ENCODE data around the gene MICAL2.

The MICAL2 gene

GRCh38 chr11:12235553-12235946 is 125.2 kb downstream of the MICAL2 start:
- peak in 1 of 2 experiments; percentile 44 for DNase-seq

- DNase-seq = peak; percentile 21 to 28
These were observed 125.8 kb downstream of the MICAL2 start for GRCh38 chr11:12235947-12236743.

- DNase-seq = no peak
These were observed 126.3 kb downstream of the MICAL2 start for GRCh38 chr11:12236744-12237101.

GRCh38 chr11:12237381-12237784 is 127.0 kb downstream of the MICAL2 start:
- DNase-seq = no peak

- DNase-seq = no peak
These were observed 128.0 kb downstream of the MICAL2 start for GRCh38 chr11:12238420-12238819.

GRCh38 chr11:12239396-12239795 is 129.0 kb downstream of the MICAL2 start:
- DNase-seq = no peak

- no peak for DNase-seq
These were observed 129.5 kb downstream of the MICAL2 start for GRCh38 chr11:12239804-12240371.

GRCh38 chr11:12240677-12241076 is 130.3 kb downstream of the MICAL2 start:
- DNase-seq = no peak

GRCh38 chr11:12241401-12241800 is 131.0 kb downstream of the MICAL2 start:
- no peak for DNase-seq

GRCh38 chr11:12241971-12242672 is 131.7 kb downstream of the MICAL2 start:
- DNase-seq = no peak

- DNase-seq = no peak
These were observed 132.6 kb downstream of the MICAL2 start for GRCh38 chr11:12242966-12243365.

- peak; percentile 38 to 67 for DNase-seq
These were observed 133.1 kb downstream of the MICAL2 start for GRCh38 chr11:12243486-12243885.

GRCh38 chr11:12243911-12244550 is 133.6 kb downstream of the MICAL2 start:
- no peak for DNase-seq

GRCh38 chr11:12245091-12245490 is 134.7 kb downstream of the MICAL2 start:
- DNase-seq = no peak

GRCh38 chr11:12245549-12246016 is 135.2 kb downstream of the MICAL2 start:
- DNase-seq = no peak

- DNase-seq = no peak
These were observed 135.8 kb downstream of the MICAL2 start for GRCh38 chr11:12246147-12246546.

- DNase-seq = no peak
These were observed 136.6 kb downstream of the MICAL2 start for GRCh38 chr11:12246989-12247388.

GRCh38 chr11:12247543-12248254 is 137.3 kb downstream of the MICAL2 start:
- no peak for DNase-seq

- DNase-seq = peak; percentile 62 to 83
These were observed 137.9 kb downstream of the MICAL2 start for GRCh38 chr11:12248330-12248729.

- DNase-seq = peak; percentile 81 to 84
These were observed 139.3 kb downstream of the MICAL2 start for GRCh38 chr11:12249590-12250260.

- no peak for DNase-seq
These were observed 141.5 kb downstream of the MICAL2 start for GRCh38 chr11:12251666-12252560.
